GM13977 (cell line): ENCODE results near the gene C15orf39.

ENCODE experiments used
- DNase-seq: peaks from one replicate; pipeline ENCODE4 v3.0.0; 2012; ENCODE audit warnings: low spot score
- CTCF ChIP-seq: IDR thresholded peaks from 2 replicates; pipeline ENCODE4 v1.5.1; 2012; ENCODE audit warnings: mild to moderate bottlenecking, control low read depth; ENCODE audit not compliant: insufficient read depth; ENCODE audit errors: extremely low read depth, missing control alignments
- in situ Hi-C: fragments of 300-500 bp; cut with MboI; formaldehyde crosslinking; loops from one replicate; pipeline ENCODE4 v1.12.0; 2022; ENCODE audit warnings: low sequenced_read_pairs, low pct_unique_long_range_greater_than_20kb, mixed read lengths, inconsistent platforms; ENCODE audit not compliant: unreplicated experiment

The C15orf39 gene

GRCh38 chr15:75230551-75231371 is 29.1 kb downstream of the C15orf39 start:
- in situ Hi-C loops = no loop called here
- peak; percentile 21 for DNase-seq
- TF ChIP-seq CTCF = no peak

- in situ Hi-C loops = no loop called here
- peak; percentile 10 for DNase-seq
- no peak for TF ChIP-seq CTCF
Measured at GRCh38 chr15:75231836-75232235, 30.2 kb downstream of the C15orf39 start.

- in situ Hi-C loops = no loop called here
- TF ChIP-seq CTCF = no peak
- DNase-seq = no peak
Measured at GRCh38 chr15:75232252-75232813, 30.7 kb downstream of the C15orf39 start.

- peak; percentile 13 for DNase-seq
- TF ChIP-seq CTCF = no peak
- in situ Hi-C loops = no loop called here
Measured at GRCh38 chr15:75232826-75233503, 31.3 kb downstream of the C15orf39 start.

- no peak for TF ChIP-seq CTCF
- in situ Hi-C loops = no loop called here
- DNase-seq = peak; percentile 12
Measured at GRCh38 chr15:75233504-75234190, 32.0 kb downstream of the C15orf39 start.

- DNase-seq = peak; percentile 6
- no peak for TF ChIP-seq CTCF
- in situ Hi-C loops = no loop called here
Measured at GRCh38 chr15:75234191-75234810, 32.6 kb downstream of the C15orf39 start.
